GM19025 (cell line): ENCODE data around the gene GP5.

Experiments
- ATAC-seq: cut with Tn5 transposase; IDR thresholded peaks from one replicate; pipeline ENCODE4 v1.9.1; 2021; ENCODE audit warnings: mild to moderate bottlenecking, low read depth, moderate library complexity; ENCODE audit not compliant: unreplicated experiment

The GP5 gene

DNA sequence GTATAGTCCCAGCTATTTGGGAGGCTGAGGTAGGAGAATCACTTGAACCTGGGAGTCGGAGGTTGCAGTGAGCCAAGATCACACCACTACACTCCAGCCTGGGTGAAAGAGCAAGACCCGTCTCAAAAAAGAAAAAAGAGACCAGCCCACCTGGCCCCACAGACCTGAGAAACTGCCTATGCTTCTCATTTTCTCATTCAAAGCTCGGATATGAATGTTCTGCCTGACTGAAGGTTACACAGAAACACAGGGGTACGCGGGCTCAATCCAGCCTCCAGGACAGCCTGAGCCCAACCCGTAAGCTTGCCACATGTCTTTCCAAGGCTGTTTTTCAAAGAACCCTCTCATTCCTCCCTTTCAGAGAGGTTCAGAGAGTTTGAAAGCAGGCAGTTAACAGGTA lies 19.8 kb downstream of the GP5 start:
- no peak for ATAC-seq

DNA sequence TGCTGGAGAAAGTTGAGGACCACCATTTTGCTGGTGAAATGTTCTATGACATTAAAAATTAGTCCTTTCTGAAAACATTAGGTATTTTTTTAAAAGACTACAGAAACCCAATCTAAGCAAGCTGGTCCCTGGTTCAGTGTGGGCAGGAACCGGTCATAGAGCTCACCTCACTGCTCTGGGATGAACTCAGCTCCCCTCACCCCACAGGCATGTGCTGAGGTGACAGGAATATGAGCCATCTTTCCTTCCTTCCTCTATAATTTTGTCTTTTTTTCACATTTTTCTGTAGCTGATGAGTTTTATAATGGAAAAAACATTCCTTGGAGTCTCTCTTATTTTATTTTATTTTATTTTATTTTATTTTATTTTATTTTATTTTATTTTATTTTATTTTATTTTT lies 21.4 kb downstream of the GP5 start:
- ATAC-seq, result no peak

- no peak for ATAC-seq
Measured at GRCh38 chr3:194376241-194376560, 22.9 kb downstream of the GP5 start.

GRCh38 chr3:194375473-194376240 lies 23.4 kb downstream of the GP5 start:
- ATAC-seq, result no peak

DNA sequence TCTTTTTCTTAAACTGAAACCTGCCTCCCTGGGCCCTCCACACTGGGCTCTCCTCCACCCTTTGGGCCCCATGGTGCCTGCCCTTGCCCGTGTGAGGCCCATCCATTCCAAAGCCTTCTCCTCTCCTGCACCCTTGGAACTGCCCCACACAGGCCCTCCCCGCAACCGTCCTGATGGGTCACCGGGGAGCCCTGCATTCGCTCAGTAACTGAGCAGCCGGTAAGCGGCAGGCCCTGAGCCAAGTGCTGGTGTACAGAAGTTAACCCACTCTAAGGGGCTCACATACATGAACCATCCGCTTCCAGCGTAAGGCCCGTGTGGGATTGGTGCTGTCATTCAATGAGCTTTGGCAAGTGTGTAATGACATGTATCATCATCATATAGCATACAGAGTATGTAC lies 24.1 kb downstream of the GP5 start:
- no peak for ATAC-seq

- no peak for ATAC-seq
Measured at GRCh38 chr3:194373899-194374298, 25.2 kb downstream of the GP5 start.

DNA sequence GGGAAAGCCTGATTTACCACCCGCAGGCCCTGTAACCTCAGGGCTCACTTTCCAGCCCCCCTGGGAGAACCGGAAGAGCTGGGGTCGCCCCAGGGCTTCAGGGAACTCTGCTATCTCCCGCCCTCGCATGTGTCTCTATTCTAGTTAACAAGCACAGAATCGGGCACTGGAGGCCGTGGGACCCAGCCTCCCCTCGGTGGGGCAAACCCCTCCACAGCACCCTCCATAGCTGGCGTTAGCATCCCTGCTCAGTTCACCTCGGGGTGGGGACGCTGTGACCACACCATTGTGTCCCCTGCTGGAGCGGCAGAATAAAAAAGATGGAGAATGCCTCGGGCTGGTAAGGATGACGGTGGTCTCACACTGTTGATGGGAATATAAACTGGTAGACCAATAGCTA lies 26.0 kb downstream of the GP5 start:
- no peak for ATAC-seq

GRCh38 chr3:194370753-194371152 lies 28.3 kb downstream of the GP5 start:
- ATAC-seq, result no peak

- no peak for ATAC-seq
Measured at GRCh38 chr3:194369522-194370279, 29.4 kb downstream of the GP5 start, which contains the start of gene LRRC15. Gene LRRC15, minus strand, starts transcription at chr3:194369743. Its CDS starts 8,700 bp downstream, at chr3:194361043.

- ATAC-seq, result no peak
Measured at GRCh38 chr3:194368918-194369317, 30.1 kb downstream of the GP5 start.

- no peak for ATAC-seq
Measured at GRCh38 chr3:194367992-194368841, 30.8 kb downstream of the GP5 start.

DNA sequence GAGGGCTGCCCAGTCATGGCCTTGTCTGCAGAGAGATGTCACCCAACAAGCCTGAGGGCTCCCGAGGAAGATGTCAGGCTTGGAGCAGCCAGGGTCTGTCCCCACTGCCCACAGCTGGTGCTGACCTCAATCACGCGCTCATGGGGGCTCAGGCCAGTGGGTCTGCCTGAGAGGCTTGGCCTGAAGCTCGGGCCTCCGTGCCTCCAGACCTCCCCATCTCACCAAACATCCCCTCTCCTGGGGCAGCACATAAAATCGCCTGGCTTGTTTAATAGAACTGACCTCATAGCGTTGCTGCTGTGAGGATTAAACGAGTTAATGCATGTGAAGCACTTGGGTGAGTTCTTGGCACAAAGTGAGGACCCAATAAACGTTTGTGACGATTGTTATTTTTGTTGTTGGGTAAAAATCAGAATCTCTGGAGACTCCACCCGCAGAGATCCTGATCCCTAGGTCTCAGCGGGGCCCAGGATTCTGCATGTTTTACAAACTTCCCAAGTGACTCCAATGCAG lies 33.0 kb downstream of the GP5 start:
- ATAC-seq, result no peak

- ATAC-seq, result no peak
Measured at GRCh38 chr3:194365526-194365925, 33.5 kb downstream of the GP5 start.

GRCh38 chr3:194364652-194365434 lies 34.2 kb downstream of the GP5 start:
- no peak for ATAC-seq

DNA sequence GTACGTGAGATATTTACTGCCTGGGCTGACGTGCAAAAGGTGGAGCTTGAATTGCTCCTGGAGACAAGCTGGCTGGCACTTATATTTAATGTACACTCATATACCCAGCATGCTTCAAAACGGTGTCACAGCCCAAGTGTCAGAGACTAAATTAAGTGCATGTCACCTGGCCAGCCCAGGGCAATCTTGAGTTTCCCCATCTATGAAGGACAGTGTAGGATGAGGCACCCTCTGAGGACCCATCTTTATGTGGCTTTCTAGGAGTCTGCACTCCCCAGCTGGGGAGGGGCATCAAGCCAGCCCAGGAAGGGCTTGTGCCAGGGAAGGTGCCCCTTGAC lies 34.8 kb downstream of the GP5 start:
- ATAC-seq, result no peak

GRCh38 chr3:194360568-194360967 lies 38.5 kb downstream of the GP5 start:
- no peak for ATAC-seq

- ATAC-seq, result no peak
Measured at GRCh38 chr3:194357681-194358080, 41.4 kb downstream of the GP5 start.

DNA sequence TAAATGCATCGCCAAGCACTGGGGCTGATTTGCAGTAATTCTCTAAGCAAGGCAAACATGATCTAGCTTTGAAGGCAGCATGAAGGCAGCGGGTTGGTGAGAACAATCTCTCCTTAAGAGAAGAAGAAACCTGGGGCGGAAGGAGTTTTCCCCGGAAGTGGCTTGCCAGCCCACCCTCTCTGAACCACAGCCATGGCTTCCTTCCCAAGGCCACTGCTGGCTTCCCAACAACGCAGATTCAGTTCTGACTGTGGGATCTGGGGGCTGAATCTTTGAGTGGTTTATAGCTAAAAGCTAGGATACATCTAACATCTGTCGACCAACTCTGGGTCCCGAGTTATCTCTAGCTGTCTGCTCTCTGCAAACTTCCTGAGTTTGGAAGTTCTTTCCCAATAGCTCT lies 43.7 kb downstream of the GP5 start:
- no peak for ATAC-seq

DNA sequence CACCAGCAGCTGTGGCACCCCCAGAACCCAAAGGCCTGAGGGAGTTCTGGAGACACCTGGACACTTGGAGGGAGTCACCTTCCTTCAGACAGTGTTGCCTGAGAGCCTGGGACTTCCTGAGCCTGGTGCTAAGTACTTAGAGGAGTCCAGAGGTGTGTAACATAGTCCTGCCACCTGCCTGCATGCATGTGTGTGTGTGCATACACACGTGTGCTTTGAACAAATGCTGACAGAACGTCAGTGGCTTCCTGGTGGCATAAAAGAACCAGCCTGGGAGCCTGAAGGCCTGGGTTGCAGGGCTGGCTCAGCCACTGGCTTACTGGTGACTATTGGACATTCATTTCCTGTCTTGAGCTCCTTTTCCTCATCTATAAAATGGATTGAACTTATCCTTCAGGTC lies 44.8 kb downstream of the GP5 start:
- ATAC-seq, result no peak

- no peak for ATAC-seq
Measured at GRCh38 chr3:194352667-194353246, 46.3 kb downstream of the GP5 start.
